ENCODE data around the gene THRB.

Gene THRB

GRCh38 chr3:24258727-24259600 is 235.7 kb downstream of the THRB start:
- no peak for DNase-seq

GRCh38 chr3:24258260-24258659 is 236.4 kb downstream of the THRB start:
- DNase-seq = no peak

DNA sequence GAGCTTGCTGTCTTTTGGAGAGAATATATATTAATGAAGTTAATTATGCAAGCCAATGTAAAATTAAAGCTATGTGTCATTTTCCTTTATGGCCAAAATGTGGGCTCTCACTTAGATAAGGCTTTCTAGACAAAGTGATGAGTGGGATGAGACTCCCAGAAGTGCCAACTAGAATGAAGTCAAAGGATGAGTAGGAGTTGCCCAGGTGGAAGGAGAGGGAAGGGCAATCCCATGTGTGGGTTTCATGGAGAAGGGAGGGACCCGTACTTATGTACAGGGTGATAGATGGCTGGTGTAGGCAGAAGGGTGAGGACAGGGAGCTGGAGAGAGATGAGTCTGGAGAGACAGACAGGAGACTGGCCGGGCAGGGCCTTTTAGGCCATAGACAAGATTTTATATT is 239.2 kb downstream of the THRB start:
- no peak for DNase-seq

DNA sequence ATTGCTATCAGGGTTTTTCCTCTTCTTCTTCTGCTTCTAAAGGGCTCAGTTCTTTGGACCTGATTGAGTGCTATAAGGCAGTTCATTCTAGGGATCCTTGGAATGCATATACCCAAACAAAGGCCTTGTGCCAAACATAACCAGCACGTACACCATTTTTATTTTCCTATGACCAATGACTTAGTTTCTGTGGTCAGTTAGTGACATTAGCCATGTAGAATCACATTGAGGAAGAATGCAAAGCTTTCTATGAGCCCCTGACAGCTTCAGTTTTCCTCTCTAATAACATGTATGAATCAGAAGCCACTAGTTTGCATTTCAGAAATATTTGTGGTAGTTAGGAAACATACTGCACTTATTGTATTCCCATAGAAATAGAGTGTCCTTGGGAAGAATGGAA is 240.0 kb downstream of the THRB start:
- DNase-seq = no peak

GRCh38 chr3:24253336-24253735 is 241.3 kb downstream of the THRB start:
- no peak for DNase-seq

DNA sequence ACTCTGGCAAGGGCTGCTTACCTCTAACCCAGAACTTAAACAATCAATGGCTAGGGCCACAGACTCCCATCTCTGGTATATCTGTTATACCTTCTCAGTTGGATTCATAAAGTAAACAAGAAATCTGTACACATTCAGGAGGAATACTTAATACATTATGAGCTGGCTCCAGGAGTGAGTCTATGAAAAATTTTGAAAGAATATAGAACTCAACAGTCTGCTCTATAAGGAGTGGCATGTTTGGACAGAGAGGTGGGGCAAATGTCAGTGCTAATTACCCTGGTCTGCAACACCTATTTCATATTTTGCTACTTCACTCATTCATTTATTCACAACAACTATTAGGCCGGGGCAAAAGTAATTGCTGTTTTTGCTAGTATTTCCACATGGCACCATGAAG is 245.1 kb downstream of the THRB start:
- no peak for DNase-seq

DNA sequence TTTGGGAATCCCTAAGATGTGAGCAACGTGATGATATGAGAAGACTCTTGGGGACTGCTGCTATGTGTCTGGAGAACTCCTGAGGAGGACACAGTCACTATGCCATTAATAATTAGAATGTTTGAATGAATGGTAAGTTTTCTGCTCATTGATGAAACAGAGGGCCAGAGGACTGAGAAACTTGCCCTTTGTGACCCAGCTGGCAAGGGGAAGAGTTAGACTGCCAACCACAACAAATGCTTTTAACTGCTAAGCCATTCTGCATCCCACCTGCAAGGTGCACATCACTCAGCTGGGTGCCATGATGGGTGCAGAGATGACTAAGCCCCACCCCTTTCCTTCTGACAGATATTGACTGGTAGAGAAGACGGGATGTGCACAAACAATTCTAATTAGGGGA is 249.6 kb downstream of the THRB start:
- no peak for DNase-seq

DNA sequence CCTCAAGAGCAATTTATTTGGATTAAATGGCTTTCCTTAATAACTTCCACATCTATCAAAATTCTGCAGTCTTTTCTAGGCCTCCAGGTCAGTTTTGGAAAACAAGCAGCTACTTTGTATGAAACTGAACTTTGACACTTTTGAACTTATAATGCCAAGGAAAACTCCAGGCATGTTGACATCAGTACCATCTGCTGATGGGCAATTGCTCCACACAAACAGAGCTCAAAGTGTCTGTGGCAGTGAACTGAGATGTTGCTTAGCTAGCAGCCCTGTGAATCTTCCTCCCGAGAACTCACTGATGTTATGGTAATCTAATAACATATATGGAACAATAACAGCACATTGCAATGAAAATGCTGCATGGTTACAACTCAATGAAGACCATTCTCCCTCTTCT is 250.2 kb downstream of the THRB start:
- DNase-seq = no peak

- DNase-seq = no peak
Observed at GRCh38 chr3:24242012-24242698, 252.5 kb downstream of the THRB start.

DNA sequence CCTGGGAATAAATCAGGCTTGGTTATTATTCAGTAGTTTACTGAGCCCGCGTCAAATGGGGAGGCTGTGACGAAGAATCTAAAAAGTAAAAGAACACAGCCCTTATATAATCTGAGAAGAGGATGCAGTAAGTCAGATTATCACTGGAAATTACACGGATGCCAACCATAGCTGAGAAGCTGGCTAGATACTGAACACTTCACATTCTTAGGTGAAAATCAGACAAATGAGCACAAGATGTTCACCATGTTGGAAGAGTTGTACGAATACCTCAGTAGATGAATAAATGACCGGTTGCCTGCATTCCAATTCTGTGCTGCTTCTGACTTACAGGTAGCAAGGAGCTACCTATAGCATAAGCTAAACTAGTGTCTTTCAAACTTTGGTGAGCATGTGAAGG is 254.3 kb downstream of the THRB start:
- DNase-seq = no peak

GRCh38 chr3:24237971-24238706 is 256.5 kb downstream of the THRB start:
- peak; percentile 67 for DNase-seq

DNA sequence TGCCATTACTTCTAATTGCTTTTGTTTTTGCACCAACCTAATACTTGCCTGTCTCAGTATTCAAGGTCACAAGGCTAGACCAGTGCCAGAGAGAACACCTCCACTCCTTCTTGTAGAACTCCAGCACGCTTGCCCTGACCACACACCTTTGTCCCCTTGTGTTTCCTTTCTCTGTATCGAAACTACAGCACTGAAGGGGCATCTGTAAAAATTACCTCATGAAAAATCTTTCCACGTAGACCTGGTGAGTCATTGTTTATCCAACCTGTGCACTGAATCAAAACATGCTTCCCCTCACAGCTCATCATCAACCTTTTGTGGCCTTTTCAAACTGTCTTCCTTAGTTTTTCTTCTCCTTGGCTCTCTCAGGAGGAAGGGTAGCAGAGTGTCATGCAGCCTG is 259.5 kb downstream of the THRB start:
- DNase-seq = peak; percentile 10

DNA sequence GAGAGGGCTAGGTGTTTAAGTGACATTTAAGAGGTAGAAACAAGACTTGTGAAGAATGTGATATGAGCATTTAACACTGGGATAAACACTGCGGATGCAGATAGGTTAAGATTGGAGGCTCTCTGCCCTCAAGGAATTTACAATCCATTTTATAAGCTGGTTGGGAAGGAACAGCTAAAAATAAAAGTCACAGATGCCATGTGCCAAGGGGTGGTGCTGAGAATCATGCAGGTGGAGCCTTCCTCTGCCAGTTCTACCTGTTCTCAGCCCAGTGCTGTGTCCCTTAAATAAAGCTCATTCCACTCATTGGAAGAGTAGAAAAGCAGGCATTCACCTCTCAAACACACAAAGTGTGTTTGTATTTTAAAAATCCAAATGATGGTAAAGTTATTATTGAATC is 261.9 kb downstream of the THRB start:
- DNase-seq = no peak

DNA sequence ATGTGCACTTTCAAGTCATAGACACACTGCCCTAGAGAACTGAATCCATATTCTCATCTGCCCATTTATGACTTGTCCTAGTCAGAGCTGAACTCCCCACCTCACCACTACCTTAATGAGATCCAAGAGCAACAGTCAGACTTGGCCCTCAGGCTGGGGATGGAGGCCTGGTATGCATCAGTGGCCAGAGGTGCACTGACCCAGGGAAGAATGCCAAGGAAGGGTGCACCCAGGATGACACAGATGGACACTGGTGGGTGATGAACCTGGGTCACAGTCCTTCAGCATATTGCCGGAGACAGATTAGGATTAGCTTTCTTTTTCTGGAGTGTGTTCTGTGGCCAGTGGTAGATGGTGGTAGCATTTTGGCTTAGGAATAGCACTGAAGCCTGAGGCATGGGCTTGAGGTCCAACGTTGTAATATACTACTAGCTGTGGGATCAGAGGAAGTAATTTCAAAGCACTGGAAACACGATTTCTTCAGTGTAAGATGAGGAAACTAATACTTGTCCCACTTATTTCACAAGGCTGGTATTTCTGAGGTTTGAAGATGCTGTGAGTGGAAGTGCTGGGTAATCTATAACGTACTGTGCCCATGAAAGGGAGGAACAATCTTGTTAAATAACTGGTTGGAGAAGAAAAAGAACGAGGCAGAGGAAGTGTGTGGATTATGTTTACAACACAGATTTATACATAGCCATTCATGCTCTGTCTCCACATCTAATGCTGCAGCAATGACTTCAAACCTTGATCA is 265.0 kb downstream of the THRB start:
- DNase-seq = no peak

DNA sequence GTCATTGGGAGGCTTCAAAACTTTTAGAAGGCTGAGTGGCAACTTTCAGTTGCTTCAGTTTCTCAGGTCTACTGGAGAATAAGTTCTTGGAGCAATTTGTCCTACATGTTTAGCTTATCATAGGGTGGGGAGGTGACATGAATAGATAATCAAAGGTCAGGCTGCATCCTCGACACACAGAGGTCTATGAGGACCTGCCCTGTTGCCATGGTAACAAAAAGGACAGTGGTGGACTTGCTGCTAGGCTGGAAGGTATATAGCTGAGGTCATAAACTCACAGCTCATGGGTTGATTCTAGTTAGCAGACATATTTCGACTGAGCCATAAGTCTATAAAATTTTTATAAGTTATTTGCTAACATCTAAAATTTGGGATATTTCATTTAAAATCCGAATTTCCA is 267.0 kb downstream of the THRB start:
- DNase-seq = no peak

DNA sequence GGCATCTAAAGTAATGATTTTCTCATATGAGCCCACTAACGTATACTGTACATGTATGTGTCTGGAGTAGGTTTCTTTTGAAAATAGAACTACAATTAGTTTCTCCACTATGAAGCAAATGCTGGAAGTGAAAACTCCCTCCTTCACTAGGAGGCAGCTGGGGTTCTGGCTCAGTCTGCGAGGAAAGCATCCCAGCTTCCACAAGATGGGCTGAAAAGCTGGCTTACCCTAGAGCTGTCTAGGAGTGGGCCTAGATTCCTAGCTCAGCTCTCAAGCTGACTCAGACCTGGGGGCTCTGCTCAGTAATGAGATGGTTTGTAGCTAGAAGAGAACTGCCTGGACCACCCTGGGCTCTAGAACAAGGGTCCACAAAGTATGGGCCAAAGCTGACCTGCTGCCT is 268.3 kb downstream of the THRB start:
- DNase-seq = no peak

- no peak for DNase-seq
Observed at GRCh38 chr3:24225385-24225950, 269.2 kb downstream of the THRB start.

GRCh38 chr3:24224666-24225384 is 269.8 kb downstream of the THRB start:
- DNase-seq = no peak

DNA sequence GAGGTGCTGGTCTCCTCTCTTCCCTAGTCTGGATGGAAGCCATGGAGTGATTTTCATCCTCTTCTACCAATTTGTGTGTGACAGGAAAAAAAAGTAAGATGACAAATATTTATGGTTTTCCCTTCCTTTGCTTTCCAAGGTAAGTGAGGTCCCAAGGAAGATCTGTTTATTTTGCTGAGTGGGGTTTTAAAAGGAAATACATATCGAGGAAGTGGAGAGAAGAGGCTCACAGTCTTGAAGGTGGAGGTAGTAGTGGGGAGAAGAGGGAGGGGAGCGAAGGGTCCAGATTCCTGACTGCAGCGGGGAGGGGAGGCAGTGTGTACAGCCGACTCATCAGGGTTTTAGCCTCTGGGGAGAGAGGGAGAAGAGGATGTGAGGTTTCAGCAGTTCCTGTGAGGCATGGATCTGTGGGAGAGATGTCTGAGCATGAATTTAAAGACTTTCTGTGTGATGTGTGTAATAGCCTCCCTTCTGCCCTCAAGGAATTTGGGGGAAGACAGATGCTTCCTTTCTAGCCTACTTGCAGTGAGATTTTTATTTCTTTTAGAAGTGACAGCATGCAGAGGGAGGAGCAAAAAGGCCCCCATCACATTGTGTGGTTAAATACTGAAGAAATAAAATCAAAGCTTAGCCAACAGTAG is 272.4 kb downstream of the THRB start:
- DNase-seq = no peak

GRCh38 chr3:24220859-24221657 is 273.6 kb downstream of the THRB start:
- no peak for DNase-seq

GRCh38 chr3:24215502-24215901 is 279.1 kb downstream of the THRB start:
- DNase-seq = no peak
